K562 (cell line): Measurements from ENCODE around the gene BCL2L12. TPM values are rescaled to one million over a fixed set of nuclear protein-coding genes. Genes with fewer than 3 reads are reported as not detected.

Experiments used
- CCNT2 ChIP-seq: IDR thresholded peaks from 2 replicates; pipeline ENCODE4 v1.6.1; 2011; ENCODE audit warnings: borderline replicate concordance, low read depth, mild to moderate bottlenecking, moderate library complexity, mixed read lengths, low read length; ENCODE audit not compliant: insufficient read length; ENCODE audit errors: extremely low read depth
- DIDO1 ChIP-seq: fragments of 450-650 bp; IDR thresholded peaks from 2 replicates; pipeline ENCODE4 v1.6.1; 2016; ENCODE audit warnings: low read depth, missing biosample characterization, missing genetic modification characterization
- E2F1 ChIP-seq: sonication (generic); formaldehyde crosslinking; IDR thresholded peaks from 2 replicates; pipeline ENCODE4 v1.8.1; 2023; ENCODE audit warnings: mild to moderate bottlenecking, missing genetic modification reagents, moderate library complexity
- JUN ChIP-seq, 2 experiments: sonication (generic) in 1 of 2; formaldehyde crosslinking in 1 of 2; IDR thresholded peaks; 2 replicates each; pipeline versions ENCODE4 v1.6.1 to v1.8.0; 2012 to 2022; ENCODE audit warnings: borderline replicate concordance in 2 of 2, mild to moderate bottlenecking in 2 of 2, improper control_type of control experiment in 1 of 2, low read depth in 1 of 2, low read length in 1 of 2, missing genetic modification reagents in 1 of 2
- NFATC3 ChIP-seq: fragments of 450-650 bp; IDR thresholded peaks from 2 replicates; pipeline ENCODE4 v1.6.1; 2017; ENCODE audit warnings: mild to moderate bottlenecking
- polyA plus RNA-seq, 8 experiments: library from polyadenylated mRNA; depleted of rRNA in 4 of 8; stranded (reverse) in 5 of 8; unstranded in 3 of 8; fragments of >200 nt; fragmentation: Nextera tagmentation in 2 of 8; fragmentation: Illumina TruSeq in 1 of 8; extraction: Ambion mirVana in 2 of 8; extraction: Trizol in 1 of 8; gene quantifications; 2 replicates each; pipeline versions ENCODE4 v1.2.1 to v1.2.3, GENCODE V29; 2011 to 2014; ENCODE audit warnings: inconsistent platforms in 1 of 8, missing spikeins in 1 of 8
- total RNA-seq, 7 experiments: library from RNA; depleted of rRNA in 6 of 7; stranded (reverse); fragments of >200 nt in 6 of 7; fragmentation: Illumina TruSeq in 2 of 7; extraction: Trizol in 2 of 7; gene quantifications; 2 replicates each; pipeline versions ENCODE4 v1.2.1 to v1.2.3, GENCODE V29; 2011 to 2021; ENCODE audit warnings: low replicate concordance in 1 of 7
- TF ChIP-seq, protein P1 (sequence below), 2 experiments: fragments of 450-650 bp; formaldehyde crosslinking in 1 of 2; IDR thresholded peaks; 2 replicates each; pipeline versions ENCODE4 v1.4.0 to v1.6.1; 2014 to 2020; ENCODE audit warnings: mild to moderate bottlenecking in 2 of 2, borderline replicate concordance in 1 of 2, low read depth in 1 of 2
- TF ChIP-seq, protein P2 (sequence below): sonication (generic); formaldehyde crosslinking; IDR thresholded peaks from 2 replicates; pipeline ENCODE4 v1.4.0; 2020; ENCODE audit warnings: mild to moderate bottlenecking, missing genetic modification reagents
- TF ChIP-seq, protein P3 (sequence below): fragments of 450-650 bp; IDR thresholded peaks from 2 replicates; pipeline ENCODE4 v1.6.1; 2017; ENCODE audit warnings: antibody characterized with exemption, mild to moderate bottlenecking

Gene BCL2L12
- total and polyA plus RNA-seq, 9 of the 15 experiments (the other 6 are each of a cell fraction or from before 2014, with no cell fraction given): 7.4 to 263 (median 81.2) TPM

DNA sequence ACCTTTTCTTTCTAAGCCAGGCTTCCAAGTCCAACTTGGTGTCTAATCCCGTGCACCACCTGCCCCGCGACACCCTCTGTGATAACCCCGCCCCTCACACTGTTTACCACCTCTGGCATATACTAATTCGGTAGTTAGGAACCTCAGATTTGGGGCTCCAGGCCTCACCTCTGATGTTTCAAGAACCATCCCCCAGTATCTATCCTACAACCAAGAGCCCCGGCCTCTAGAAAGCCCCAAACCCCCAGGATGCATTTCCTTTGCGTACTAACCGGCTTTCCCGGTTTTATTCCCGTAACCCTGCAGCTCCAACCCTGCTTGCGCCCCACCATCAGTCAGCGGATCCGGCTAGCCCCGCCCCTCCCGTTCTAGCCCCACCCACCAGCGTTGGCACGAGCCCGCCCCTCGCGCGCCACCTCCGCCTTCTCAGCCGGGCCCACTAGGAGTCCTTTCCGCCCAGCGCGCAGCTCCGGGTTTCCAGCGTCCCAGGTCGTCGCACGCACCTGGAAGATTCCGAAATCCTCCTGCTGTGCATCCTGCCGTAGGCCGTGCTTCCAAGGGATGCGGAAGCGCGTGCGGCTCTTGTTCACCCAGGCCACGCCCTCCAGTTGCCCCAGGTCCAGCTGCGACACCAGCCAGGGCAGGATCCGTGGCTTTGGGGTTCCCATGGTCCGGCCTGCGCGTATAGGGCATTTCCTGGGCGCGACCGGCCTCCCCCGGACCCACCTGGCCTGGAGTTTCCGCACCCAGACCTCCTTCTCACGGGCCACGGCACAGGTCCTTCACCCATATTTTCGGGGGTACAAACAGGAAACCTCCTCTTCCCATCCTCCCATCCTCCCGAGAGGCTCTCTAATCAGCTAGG lies 1.3 kb upstream of the BCL2L12 start (continued):
- TF ChIP-seq, protein P1, sequence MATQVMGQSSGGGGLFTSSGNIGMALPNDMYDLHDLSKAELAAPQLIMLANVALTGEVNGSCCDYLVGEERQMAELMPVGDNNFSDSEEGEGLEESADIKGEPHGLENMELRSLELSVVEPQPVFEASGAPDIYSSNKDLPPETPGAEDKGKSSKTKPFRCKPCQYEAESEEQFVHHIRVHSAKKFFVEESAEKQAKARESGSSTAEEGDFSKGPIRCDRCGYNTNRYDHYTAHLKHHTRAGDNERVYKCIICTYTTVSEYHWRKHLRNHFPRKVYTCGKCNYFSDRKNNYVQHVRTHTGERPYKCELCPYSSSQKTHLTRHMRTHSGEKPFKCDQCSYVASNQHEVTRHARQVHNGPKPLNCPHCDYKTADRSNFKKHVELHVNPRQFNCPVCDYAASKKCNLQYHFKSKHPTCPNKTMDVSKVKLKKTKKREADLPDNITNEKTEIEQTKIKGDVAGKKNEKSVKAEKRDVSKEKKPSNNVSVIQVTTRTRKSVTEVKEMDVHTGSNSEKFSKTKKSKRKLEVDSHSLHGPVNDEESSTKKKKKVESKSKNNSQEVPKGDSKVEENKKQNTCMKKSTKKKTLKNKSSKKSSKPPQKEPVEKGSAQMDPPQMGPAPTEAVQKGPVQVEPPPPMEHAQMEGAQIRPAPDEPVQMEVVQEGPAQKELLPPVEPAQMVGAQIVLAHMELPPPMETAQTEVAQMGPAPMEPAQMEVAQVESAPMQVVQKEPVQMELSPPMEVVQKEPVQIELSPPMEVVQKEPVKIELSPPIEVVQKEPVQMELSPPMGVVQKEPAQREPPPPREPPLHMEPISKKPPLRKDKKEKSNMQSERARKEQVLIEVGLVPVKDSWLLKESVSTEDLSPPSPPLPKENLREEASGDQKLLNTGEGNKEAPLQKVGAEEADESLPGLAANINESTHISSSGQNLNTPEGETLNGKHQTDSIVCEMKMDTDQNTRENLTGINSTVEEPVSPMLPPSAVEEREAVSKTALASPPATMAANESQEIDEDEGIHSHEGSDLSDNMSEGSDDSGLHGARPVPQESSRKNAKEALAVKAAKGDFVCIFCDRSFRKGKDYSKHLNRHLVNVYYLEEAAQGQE (IDR thresholded peaks at IDR 0.05; ENCODE audit: borderline replicate concordance): no peak
- TF ChIP-seq, protein P1 (CRISPR knock-in tag; IDR thresholded peaks at IDR 0.05; ENCODE audit: low read depth): no peak
- TF ChIP-seq E2F1 (CRISPR knock-in tag): 0 out of 2 replicates have a peak, but pooled peaks have one; percentile 38
- no peak for TF ChIP-seq DIDO1 (tag)
- TF ChIP-seq, protein P2, sequence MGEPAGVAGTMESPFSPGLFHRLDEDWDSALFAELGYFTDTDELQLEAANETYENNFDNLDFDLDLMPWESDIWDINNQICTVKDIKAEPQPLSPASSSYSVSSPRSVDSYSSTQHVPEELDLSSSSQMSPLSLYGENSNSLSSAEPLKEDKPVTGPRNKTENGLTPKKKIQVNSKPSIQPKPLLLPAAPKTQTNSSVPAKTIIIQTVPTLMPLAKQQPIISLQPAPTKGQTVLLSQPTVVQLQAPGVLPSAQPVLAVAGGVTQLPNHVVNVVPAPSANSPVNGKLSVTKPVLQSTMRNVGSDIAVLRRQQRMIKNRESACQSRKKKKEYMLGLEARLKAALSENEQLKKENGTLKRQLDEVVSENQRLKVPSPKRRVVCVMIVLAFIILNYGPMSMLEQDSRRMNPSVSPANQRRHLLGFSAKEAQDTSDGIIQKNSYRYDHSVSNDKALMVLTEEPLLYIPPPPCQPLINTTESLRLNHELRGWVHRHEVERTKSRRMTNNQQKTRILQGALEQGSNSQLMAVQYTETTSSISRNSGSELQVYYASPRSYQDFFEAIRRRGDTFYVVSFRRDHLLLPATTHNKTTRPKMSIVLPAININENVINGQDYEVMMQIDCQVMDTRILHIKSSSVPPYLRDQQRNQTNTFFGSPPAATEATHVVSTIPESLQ: 0 out of 2 replicates have a peak, but pooled peaks have one; percentile 62
- TF ChIP-seq NFATC3: no peak
- peak; percentile 28 for TF ChIP-seq CCNT2
- no peak for TF ChIP-seq JUN (IDR thresholded peaks at IDR 0.05; ENCODE audit: borderline replicate concordance, low read depth, low read length)
- no peak for TF ChIP-seq JUN (CRISPR knock-in tag; IDR thresholded peaks at IDR 0.05; ENCODE audit: borderline replicate concordance)
- TF ChIP-seq, protein P3, sequence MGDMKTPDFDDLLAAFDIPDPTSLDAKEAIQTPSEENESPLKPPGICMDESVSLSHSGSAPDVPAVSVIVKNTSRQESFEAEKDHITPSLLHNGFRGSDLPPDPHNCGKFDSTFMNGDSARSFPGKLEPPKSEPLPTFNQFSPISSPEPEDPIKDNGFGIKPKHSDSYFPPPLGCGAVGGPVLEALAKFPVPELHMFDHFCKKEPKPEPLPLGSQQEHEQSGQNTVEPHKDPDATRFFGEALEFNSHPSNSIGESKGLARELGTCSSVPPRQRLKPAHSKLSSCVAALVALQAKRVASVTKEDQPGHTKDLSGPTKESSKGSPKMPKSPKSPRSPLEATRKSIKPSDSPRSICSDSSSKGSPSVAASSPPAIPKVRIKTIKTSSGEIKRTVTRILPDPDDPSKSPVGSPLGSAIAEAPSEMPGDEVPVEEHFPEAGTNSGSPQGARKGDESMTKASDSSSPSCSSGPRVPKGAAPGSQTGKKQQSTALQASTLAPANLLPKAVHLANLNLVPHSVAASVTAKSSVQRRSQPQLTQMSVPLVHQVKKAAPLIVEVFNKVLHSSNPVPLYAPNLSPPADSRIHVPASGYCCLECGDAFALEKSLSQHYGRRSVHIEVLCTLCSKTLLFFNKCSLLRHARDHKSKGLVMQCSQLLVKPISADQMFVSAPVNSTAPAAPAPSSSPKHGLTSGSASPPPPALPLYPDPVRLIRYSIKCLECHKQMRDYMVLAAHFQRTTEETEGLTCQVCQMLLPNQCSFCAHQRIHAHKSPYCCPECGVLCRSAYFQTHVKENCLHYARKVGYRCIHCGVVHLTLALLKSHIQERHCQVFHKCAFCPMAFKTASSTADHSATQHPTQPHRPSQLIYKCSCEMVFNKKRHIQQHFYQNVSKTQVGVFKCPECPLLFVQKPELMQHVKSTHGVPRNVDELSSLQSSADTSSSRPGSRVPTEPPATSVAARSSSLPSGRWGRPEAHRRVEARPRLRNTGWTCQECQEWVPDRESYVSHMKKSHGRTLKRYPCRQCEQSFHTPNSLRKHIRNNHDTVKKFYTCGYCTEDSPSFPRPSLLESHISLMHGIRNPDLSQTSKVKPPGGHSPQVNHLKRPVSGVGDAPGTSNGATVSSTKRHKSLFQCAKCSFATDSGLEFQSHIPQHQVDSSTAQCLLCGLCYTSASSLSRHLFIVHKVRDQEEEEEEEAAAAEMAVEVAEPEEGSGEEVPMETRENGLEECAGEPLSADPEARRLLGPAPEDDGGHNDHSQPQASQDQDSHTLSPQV: no peak
